ENCODE data around the gene SEMA6A.

Gene SEMA6A

DNA sequence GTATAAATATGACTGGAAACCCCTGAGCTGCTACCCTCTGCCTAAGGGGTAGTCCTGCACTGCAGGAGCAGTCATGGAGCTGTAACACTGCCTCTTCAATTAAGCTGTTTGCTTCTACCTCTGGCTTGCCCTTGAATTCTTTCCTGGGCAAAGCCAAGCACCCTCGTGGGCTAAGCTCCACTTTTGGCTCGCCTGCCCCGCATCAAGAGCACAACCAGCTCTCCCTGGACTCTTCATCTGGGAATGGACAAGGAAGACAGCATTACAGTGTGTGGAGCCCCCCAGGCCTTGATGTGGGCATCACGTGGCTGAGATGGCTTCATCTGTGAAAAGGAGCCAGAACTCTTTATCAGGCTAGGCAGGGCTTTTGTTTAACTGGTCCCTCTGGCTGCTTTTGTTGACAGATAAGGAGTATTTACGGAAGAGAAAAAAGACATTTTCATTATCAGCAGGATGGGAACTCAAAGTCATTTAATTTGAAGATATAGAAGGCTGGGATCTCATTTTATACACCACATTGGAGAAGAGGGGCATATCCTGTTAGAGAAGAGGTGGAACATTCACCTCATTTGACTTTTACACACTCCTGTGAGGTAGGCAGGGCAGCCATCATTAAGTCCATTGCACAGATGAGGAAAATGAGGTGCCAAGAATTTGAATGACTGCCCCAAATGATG is 137.8 kb downstream of the SEMA6A start:
- DNase-seq, result no peak

DNA sequence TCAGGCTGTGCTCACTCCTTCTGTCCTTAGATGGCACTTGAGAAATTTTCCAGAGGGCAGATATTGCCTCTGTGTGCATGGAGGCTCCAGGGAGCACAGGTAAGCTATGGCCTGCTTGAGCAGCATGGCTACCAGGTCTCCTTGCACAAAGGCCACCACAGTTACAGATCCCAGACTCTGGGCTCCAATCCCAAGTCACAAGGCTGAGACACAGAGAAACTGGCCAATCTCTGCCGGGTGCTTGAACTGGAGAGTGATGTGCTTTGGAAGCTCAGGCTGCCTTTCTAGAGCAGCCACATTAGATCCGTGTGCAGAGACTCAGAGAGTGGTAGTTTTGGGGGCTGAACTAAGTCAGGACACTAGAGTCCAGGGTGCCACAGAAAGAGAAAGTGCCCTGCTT is 145.7 kb downstream of the SEMA6A start:
- DNase-seq, result no peak

DNA sequence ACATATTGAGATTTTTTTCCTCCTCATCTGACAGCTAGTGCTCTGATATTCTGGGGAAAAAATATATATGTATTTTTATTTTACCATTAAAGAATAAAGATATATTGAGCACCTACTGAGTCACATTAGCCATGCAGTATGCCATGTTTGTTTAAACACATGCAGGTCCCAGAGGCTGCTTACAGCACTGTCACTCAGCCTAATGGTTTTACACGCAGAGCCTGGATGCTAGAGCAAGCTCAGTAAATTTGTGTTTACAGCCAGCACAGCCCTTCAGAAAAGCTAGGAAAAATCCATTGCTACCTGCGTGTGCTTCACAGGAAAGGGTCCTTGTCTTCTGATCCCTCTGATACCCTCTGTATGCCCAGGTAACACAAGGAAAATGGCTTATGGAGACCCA is 146.2 kb downstream of the SEMA6A start:
- DNase-seq, result no peak

DNA sequence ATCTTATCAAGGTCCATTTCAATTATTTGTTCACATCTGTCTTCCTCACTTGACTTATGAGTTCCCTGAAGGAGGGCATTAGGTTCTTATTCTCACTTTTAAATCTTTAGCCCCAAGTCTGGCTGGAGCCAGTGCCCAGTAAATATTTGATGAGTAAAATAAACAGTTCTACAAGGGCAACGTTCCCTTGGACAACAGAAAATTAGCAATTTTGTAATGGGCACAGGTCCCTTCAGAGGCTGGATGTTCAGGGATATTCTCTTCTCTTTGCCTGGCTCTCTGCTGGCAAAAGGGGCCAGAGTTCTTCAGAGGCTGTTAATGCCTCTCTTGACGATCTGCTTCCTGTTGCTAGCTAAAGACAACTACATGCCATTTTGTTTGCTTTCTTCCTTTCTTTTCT is 149.7 kb downstream of the SEMA6A start:
- no peak for DNase-seq

DNA sequence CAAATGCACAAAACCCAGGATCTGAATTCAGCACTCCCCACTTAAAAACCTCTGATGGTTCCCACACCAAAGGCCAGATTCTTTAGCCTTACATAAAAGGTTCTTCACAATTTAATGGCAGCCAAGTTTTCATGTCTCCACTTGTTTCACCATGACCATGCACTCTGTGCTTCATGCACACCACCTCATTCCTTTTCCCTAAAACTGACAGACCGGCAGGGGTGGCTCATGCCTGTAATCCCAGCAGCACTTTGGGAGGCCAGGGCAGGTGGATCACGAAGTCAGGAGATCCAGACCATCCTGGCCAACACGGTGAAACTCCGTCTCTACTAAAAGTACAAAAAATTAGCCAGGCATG is 150.4 kb downstream of the SEMA6A start:
- DNase-seq, result no peak

DNA sequence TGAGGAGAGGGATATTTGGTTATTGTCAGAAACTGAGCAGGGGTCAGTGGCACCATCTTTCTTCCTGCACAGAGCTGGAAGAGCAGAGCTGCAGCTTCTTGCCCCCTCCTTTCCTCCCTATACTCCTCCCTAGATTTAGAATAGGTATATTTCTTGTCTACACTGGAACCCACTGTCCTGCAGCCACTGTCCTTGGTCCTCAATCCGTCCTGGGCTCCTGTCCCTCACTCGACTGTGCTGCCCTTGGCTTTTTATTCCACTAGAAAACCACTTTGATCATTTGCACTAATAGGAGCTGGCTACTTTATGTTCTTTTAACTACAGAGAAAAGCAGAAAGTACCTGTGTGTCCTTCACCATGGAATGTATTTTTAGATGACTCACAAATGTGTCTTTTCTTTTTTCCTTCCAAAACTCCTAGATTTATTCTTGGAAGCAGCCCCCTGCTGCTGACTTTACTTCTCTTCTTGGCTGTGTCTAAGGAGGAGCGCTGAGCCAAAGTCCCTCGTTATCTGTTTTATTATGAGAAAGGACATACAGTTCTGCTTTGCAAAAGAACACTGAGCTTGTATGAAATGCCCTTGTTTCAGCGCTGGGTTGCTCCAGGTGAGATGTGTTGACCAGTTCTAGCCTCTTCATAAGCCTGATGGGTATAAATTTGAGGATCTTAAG is 150.9 kb downstream of the SEMA6A start:
- DNase-seq, result no peak

DNA sequence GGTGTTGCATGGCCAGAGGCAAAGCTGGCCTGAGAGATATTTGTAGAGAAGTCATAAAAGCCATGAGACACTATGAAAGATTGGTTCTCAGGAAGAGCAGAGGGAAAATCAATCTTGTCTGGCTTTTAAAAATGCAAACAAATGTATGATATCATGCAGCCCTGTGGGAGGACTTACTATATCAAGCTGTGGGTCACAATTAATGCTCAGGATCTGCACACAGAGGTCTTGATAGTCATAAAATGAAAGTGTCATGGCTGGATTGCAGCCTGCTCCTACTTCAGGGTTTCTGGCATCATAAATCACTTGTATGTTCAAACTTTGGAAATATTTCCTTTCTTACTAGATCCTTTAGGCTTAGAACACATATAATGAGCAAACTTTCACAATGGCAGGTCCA is 151.5 kb downstream of the SEMA6A start:
- no peak for DNase-seq

DNA sequence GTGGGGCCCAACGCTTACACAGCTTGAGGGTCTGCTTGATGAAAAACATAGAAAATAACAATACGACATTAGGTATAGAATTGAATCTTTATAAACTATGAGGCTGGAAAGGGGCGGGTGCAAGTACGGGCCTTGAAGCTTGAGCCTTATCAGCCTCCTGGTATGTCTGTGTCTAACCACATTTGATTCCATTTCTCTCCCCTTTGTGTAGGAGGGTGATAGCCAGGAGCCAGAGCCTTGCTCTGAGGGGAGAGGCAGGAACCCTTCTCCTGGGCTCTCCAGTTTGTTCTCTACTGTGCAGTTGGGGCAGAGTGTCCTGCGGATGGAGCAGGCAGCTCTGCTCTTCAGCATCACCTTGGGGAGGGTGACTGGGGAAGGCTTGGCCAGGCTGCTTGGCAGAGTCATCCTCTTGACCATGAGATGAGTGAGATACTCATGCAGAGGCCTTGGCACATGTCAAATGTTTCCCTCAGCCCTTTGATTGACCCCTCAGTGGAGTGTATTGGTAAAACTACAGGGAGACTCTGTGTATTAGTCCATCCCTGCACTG is 153.5 kb downstream of the SEMA6A start:
- no peak for DNase-seq

DNA sequence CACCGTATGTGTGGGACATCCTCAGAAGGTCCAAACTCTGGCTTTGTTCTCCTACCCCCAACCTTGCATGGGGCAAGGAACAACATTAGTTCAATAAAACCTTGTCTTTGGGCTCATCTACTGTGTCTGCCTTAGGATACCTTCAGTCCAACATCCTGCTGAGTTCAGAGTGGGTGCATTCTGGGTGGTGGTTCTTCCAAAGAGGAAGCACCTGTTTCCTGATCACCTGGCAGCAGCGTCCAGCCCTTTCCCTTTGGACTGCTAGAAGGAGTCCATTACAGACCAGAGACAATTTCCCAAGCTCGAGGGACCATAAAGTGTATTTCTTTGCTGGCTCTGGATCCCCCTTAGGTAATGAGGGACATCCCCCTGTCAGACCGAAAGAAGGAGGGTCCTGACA is 154.1 kb downstream of the SEMA6A start:
- DNase-seq, result no peak

DNA sequence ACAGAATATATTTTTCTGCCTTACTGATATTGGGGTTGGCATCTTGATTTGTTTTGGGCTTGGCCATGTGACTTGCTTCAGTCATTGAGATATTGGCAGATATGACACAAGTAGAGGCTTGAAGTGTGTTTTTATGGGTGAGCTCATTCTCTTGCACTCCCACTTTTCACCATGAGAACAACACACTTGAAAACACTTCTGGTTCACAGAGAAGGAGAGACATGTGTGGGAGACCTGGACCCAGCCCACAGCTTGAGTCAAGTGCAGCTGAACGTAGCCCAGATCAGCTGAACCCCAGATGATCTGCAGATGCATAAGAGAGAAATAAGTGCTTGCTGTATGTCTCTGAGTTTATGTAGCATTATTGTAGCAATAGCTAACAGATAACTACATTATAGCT is 155.4 kb downstream of the SEMA6A start:
- DNase-seq, result no peak

DNA sequence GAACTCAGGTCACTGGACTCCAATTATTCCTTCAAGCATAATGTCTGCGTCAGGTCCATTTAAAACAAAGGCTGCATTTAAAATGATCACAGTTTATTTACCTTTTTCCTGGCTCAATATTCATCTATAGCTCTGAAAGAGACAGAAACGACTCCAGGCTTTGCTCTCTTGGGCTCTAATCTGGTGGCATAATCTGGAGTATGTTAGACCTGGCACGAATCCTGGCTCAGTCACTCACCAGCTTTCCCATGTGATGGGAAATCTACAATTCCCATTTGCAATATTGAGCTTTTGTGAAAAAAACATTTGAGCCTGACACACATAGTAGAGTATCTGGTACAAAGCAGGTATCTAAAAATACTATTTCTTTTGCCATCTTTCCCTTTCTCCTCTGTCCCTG is 155.8 kb downstream of the SEMA6A start:
- DNase-seq, result no peak

DNA sequence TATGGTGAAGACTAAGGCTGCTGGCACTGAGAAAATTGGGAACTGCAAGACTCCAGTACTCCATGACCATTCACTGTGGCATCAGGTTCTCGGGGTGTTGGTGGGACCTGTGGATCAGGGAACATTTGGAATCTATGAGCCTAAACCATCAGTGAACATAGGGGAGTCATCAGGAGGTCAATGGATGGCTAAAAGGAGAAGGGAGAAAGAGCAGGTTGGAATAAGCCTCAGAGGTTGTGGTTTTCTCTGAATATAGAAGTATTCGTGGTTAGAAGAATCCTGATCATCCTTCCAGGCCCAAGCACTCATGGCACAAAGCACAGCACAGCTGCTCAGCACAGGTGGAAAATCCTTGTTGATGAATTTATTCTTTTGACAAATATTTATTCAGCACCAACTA is 156.6 kb downstream of the SEMA6A start:
- DNase-seq, result no peak

DNA sequence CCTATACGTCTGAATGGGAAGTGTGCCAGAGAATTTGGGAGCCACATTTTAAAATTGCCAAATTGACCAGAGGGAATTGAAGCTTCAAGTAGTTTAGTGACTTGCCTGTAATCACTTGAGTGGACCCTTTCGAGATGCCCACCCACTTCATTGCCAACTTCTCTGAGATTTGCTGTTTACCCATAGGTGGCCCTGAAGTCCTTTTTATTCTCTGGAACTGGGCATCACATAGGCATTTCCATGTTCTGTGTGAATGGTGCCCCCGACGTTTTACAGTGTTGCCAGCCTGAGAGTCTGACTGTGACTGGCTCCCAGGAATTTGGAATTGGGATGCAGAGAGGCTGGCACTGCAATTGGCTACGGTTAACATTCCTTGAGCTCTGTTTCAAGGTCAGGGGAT is 158.6 kb downstream of the SEMA6A start:
- DNase-seq, result no peak

DNA sequence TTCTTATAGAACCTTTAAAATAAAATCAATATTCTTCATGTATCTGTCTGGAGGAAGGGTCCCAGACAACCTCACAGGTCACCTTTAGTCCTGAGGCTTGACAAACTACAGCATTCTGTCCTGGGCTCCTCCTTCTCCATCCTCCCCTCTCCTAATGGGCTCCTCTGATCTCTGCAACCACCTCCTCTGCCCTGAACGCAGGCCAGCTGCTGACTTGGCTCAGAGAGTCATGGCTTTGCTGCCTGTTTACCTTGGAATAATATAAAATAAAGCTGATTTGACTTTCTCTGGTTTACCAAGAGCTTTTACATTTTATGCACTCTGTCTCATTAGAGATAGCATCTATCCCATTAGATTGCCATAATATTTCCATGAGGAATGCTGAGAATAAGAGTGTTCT is 159.4 kb downstream of the SEMA6A start:
- no peak for DNase-seq

DNA sequence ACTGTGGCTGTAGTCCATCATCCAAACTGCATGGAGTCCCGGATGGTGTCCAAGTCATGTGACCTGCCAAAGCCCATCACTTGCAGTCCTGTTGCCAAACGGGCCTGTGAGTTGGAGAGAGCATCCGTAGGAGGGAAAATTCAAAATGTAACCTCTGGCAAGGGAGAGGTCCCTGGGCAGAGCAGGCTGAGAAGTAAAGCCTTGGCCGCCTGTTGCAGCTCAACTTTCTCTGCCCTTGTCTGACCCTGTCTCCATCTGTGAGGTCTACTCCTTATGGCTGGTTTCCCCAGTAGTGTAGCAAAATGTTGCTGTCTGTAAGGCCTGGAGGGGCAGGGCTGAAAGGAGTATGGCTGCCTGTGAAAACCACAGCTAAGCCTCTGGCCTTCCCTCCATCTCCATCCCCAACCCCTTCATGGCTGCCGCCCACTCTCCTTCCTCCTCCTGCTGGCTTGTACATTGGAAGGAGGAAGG is 163.5 kb downstream of the SEMA6A start:
- DNase-seq, result no peak

DNA sequence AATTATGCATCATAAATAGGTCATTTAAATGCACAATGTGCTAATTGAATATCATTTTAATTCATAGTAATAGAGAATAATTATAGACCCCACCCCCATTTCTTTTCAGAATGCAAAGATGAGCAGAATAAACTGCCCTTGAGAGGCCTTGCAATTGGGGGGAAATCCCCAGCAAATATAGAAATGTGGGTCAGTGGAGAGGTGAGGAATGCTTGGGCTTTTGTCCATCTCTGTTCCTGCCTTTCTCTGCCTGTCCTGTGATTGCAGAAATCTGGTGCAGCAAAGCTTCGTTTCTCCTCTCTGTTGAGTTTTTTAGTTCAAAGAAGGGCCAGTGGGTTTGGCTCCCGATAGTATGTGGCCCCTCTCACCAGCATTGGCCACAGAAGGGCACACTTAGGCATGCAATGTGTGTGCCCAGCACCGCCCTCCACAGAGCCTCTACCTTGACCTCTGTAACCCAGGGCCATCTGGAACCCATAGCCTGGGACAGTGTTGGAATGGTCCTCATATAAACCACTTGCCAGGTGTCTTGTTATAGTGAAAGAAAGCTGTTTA is 164.2 kb downstream of the SEMA6A start:
- no peak for DNase-seq

DNA sequence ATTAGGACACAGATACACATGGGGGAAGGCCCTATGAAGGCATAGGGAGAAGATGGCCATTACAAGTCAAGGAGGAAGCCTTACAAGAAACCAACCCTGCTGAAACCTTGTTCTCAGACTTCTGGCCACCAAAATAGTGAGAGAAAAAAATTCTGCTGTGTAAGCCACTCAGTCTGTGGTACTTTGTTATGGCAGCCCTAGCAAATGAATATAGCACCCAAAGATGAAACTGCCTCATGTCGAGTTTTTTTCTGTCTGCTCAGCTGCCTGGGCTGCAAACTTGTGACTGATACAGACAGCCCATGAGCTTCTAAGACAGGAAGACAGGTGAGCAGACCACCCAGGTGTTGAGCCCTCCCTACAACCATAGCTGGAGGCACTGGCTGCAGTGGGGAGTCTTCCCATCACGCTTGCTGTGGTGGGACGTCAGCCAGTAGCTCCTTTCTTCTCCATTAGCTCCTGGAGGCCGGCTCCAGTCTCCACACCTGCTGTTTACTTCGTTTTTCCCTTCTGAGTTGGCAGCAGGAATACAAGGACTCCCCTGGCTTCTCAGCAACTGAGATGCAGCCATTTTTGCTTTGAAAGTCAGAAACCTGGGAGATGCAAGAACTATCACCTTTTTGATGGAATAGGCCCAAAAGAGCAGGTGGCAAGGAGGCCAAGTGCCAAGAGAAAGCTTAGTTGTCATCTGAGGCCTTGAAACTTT is 164.9 kb downstream of the SEMA6A start:
- no peak for DNase-seq

DNA sequence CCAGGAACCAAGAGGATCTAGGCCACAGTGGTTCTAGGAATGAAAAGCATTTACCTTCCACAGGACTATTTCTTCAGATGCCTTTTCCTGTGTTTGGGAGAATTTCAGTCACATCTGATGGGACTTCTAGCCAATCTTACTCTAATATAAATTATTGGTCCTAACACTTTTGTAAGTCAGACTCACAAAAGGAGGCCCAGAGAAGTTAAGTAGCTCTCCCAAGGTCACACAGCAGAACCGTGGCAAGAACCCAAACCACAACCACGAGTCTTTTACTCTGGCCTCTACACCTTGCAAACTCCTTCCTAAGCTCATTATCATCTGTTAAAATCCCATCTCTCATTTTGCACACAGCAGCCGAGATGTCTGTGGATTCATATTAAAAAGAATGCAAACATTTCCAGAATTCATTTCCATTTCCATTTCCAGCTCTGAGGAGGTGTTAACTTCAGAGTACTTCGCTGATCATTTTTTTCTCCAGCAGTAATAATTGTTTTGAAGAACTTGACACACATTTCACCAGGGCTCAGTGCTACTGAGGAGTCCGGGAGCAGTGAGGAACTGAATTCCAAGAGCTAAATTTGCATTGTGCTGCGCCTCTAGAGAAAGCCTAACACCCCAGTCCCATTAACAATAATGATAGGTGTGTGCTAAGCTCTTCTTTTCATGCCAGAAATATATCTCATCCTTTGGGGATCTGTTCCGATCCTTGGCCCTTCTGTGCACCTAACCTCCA is 168.1 kb downstream of the SEMA6A start:
- no peak for DNase-seq

DNA sequence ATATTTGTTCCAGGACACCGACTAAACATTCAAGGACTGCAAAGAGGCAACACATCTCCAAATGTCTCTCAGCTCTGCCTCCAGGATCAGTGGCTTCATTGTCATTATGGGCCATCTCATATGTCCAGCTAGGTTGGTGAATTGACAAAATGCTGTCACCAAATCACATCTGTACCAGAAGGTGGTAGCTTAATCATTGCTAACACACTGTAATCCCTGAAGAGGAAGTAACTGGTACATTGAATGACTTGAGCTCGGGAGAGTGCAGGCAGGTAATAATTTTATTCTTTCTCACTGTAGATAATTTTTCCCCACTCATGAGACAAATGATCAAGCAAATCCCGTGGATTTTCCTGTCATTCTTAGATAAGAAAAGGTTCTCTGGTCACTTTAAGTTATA is 169.8 kb downstream of the SEMA6A start:
- no peak for DNase-seq

DNA sequence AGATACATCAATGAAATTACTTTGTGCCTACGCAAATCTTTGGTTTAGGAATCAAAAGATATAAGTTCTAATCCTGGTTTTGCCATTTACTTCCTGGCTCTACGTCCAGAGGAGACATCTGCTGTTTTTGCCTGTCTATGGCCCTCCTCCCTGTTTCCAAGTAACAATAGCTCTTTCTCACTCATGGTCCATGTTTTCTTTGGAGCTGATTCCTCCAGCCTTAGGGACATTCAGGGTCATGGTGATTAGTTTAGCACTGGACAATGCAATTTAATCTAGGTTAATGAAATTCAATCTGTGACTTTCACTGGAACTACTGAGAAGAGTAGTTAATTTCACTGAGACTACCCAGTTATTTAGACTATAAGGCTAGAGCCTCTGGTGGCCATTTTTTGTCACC is 170.6 kb downstream of the SEMA6A start:
- no peak for DNase-seq

DNA sequence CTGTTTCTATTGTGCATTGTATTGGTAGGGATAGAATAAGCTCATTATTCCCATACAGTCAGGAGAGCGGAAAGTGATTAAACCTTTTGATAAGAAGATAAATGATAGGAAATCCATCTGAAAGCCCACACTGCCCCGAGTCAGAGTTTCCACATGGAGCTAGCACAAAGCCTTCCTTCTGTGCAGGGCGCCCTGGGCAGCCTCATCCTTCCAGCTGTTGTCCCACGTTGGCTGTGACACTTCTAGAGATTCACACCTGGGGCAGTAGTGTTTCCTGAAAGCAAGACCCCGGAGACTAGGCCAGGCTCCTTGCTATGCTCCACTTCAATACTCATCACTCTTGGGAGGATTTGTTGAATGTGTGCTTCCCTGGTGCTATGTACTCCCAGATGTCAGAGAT is 172.4 kb downstream of the SEMA6A start:
- DNase-seq, result no peak

DNA sequence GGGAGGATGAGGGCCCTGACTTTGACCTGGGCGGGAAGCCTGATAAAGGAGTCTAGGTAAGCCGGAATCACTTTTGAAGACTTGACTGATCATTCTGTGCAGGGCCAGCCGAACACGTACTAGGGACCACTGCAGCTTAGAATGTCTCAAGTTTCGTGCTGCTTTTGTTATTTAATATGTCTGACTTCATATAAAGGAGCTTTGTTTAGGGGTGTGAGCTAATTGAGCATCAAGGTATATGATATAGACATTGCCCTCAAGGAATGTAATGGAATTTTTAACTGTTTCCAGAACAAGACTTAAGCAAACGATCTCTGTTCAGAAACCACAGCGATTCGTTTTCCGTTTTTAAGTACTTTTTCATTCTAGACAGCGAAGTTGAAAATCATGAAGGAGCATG is 173.0 kb downstream of the SEMA6A start:
- DNase-seq, result no peak

DNA sequence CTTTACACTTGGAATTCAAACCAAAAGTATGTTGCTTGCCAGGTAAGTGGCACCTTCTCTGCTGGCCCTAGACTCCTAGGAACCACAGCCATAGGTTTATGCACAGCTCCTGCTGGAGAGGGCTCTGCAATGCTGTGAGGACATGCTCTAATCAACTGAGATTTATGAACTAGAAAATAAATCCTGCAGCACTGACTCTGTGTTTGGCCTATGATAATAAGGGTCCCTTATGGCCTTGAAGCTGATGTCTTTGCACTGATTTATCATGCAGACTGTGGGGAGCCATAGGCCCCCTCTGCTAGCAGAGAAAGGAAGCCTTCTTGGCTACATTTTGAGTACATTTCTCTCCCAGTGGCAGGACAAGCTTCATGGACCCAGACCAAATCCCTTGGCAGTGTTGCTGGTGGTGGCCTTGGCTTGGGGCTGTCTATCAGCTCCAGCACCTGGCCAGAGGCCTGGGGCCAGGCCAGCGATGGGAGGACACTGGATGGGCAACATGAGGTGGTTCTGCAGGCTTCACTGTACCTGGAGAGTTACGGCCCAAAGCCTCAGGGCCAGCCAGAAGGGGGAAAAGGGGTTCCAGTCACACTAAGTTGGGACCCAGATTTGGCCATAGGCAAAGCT is 178.0 kb downstream of the SEMA6A start:
- DNase-seq, result no peak
